NCI-H2171 (cell line): ENCODE results near the gene EIF1AY.
"Not testable (repeated sequence)": the region's sequence is repeated elsewhere in the genome, so short reads cannot be mapped to it uniquely, and the experiment has no call there.

Experiments
- DNase-seq: peaks from one replicate; lab custom pipeline; 2025; lab: John Stamatoyannopoulos, UW

The EIF1AY gene

DNA sequence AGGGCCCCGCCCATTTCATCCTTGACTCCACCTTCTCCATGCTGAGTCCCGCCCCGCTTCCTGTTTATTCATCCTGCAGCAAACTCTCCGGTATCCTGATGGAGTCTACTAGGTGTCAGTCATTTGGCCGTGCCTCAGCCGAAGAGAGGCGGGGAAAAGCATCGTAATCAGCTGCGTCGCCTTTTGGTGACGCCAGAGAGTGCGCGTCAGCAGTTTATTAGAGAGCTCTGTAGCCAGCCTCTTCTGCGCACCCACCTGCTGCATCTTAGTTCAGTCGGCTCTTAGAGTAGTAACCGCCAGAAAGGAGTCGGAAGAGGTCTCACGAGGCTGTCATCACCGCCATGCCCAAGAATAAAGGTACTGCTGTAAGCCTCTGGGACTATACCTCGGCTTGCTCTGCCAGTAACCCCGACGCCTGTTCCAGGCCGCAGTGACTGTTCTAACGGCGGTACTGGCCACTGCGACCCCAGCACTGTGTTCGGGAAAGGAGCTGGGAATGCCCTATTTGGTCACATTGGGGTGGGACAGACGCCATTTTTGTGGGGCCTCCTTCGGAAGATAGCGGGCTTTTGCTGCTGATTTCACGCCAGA is at the start of gene EIF1AY:
Gene EIF1AY (plus strand): TSS at position 246 of the 591 bp plus-strand sequence. CDS start 96 bp downstream, at position 342.
- peak; percentile 87 for DNase-seq

- DNase-seq = no peak
Observed at GRCh38 chrY:20528435-20528834, 47.1 kb upstream of the EIF1AY start.

DNA sequence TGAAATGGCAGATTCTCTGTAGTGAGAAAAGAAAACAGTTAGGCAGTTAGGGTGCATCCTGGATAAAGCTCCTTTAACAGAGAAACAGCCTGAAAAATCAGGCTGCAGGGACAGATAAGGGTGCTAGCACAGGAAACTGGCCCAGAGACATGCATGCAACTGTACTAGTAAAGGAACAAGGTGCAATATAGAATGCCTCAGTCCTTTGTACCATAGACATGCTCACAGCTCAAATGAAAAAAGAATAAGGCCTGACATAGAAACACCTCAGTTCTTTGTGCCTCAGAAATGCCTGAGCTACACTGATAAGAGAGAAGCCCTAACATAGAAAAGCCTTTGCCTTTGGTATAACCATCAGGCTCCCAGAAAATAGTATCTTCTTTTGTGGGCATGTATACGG is 37.4 kb upstream of the EIF1AY start:
- no peak for DNase-seq

- no peak for DNase-seq
Observed at GRCh38 chrY:20538933-20539332, 36.6 kb upstream of the EIF1AY start.

GRCh38 chrY:20544451-20544960 is 31.1 kb upstream of the EIF1AY start:
- no peak for DNase-seq

GRCh38 chrY:20546071-20546470 is 29.5 kb upstream of the EIF1AY start:
- DNase-seq = no peak

- no peak for DNase-seq
Observed at GRCh38 chrY:20549289-20549688, 26.3 kb upstream of the EIF1AY start.

DNA sequence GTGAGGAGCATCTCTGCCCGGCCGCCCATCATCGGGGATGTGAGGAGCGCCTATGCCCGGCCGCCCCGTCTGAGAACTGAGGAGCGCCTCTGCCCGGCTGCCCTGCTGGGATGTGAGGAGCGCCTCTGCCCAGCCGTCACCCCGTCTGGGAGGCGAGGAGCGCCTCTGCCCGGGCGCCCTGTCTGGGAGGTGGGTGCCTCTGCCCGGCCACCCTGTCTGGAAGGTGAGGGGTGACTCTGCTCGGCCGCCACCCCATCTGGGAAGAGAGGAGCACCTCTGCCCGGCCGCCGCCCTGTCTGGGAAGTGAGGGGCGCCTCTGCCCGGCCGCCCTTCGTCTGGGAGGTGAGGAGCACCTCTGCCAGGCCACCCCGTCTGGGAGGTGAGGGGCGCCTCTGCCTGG is 23.7 kb upstream of the EIF1AY start:
- DNase-seq = no peak

GRCh38 chrY:20552764-20553323 is 22.7 kb upstream of the EIF1AY start:
- DNase-seq = not testable (repeated sequence)

GRCh38 chrY:20555820-20556219 is 19.8 kb upstream of the EIF1AY start:
- no peak for DNase-seq

GRCh38 chrY:20558677-20559076 is 16.9 kb upstream of the EIF1AY start:
- DNase-seq = no peak

DNA sequence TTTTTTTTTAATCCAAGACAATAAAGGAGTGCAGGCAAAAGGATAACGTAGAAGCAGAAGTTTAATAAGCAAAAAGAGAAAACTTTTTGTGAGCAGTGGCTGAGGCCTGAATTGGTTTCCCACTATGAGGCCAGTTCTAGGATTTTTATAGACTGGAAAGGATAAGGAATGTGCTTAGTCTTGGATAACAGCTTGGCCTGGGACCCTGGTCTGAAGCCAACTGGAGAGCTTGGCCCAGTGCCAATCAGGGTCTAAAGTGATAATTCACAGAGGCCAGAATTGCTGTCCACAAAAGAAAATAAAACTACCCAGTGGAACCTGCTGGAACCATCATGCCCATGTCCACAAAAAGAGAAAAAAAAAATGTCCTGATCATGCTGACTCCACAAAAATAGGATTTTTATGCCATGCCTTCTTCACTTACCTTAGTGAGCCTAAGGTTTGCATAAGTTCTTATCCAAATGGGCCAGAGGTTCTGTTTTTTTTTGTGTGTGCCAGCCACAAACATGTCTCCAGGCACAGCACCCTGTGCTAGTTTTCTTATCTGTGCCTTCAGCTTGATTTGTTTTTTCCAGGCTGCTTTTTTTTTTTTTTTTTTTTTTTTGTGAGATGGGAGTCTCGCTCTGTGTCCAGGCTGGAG is 15.6 kb upstream of the EIF1AY start:
- DNase-seq = no peak

DNA sequence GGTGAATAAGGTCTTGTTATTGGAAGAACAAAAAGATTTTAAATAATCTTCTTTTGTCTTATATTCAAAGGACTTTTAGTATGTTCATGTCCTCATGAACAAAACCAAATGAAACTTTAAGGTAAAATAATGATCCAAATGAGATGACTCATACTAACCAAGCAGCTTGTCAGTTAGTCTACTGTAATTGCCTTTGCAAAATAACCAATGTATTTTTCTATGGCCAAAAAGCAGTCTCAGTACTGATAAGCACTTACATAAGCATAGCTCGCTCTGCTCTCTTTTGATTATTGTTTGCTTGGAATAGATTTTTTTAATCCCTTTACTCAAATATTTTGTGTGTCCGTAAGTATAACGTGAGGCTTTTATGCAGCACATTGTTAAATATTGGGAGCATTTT is 4.3 kb upstream of the EIF1AY start:
- no peak for DNase-seq

- DNase-seq = no peak
Observed at GRCh38 chrY:20576506-20576905, 930 bp downstream of the EIF1AY start.

GRCh38 chrY:20578206-20578605 is 2.6 kb downstream of the EIF1AY start:
- DNase-seq = no peak

GRCh38 chrY:20581687-20582086 is 6.1 kb downstream of the EIF1AY start:
- no peak for DNase-seq

DNA sequence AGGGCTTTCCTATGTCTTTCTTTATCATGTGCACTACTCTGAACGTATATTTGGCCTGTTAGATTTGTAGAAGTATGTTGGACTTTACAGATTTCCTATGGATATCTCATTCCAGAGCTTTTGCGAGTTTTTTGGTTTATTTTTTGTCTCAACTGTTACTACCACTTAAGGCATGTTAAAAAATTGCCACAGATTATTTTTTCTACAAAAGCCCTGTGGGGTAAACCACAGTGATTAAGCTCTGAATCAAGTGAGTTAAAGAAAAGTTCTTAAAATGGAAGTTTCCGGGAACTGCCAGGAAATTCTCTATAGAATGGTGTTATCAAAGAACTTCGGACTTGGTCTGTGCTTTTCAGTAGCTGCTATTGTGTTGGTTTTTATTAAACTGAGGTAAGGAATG is 10.6 kb downstream of the EIF1AY start:
- DNase-seq = no peak
